ENCODE measurements around the gene HTR3A. TPM values are rescaled to one million over a fixed set of nuclear protein-coding genes. Genes with fewer than 3 reads are reported as not detected.

The HTR3A gene
- total RNA-seq, 1 experiment from 2014 or later: 0.21 TPM

DNA sequence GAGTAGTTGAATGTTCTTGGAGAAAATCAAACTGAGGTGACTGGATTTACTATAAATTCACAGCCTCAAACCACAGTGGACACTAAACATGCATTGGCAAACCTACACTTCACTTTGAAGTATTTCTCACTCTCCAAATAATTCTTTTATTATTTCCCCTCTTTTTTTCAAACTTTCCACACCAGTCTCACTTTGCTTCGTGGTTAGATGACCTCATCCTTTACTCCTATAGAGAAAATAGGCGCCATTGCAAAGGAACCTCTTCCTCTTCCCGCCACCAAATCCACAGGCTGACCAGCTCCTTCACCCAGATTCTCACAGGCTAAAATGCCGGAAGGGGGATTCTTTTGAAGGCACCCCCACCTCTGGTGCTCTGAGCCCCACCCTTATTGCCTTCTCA lies 33.4 kb downstream of the HTR3A start:
- POLR2A ChIA-PET: interaction anchor here (0.6 kb wide), 1 partner anchor 136 kb away, joined by 5 read pairs; no protein-coding TSS in a partner anchor
- no TSS peak for BruUV-seq (replicated peaks)
- no peak overlapping the region for H3K27ac ChIP-seq (ENCODE audit: low read length)
- DNase-seq (ENCODE audit: low read depth, low spot score) (no peak), ATAC-seq (no peak)
- no peaks in the 10 kb centered on the region for H3K36me3 ChIP-seq (ENCODE audit: control insufficient read depth, insufficient read depth, low read length)
- no peak overlapping the region for H3K4me3 ChIP-seq (ENCODE audit: low read depth in 2 of 2, low read length in 2 of 2)
- no peaks in the 10 kb centered on the region for H3K4me1 ChIP-seq (ENCODE audit: control insufficient read depth, insufficient read depth, low read length)
- in situ Hi-C loops (cut with HindIII; ENCODE audit: low pct_unique_long_range_greater_than_20kb, low sequenced_read_pairs): no loop called here
- H3K9me3 ChIP-seq (ENCODE audit: control insufficient read depth, insufficient read depth, low read depth, low read length): no peaks in the 10 kb centered on the region
- 0 out of 2 replicates have a peak, but pooled peaks cover 4% of the 10 kb centered on the region for H3K27me3 ChIP-seq (ENCODE audit: control insufficient read depth, insufficient read depth, low read length)
- CTCF ChIA-PET: no interaction called here
- no peak for TF ChIP-seq POLR2AphosphoS5 (IDR thresholded peaks at IDR 0.05; ENCODE audit: low read depth, low read length)
- TF ChIP-seq, protein P1, sequence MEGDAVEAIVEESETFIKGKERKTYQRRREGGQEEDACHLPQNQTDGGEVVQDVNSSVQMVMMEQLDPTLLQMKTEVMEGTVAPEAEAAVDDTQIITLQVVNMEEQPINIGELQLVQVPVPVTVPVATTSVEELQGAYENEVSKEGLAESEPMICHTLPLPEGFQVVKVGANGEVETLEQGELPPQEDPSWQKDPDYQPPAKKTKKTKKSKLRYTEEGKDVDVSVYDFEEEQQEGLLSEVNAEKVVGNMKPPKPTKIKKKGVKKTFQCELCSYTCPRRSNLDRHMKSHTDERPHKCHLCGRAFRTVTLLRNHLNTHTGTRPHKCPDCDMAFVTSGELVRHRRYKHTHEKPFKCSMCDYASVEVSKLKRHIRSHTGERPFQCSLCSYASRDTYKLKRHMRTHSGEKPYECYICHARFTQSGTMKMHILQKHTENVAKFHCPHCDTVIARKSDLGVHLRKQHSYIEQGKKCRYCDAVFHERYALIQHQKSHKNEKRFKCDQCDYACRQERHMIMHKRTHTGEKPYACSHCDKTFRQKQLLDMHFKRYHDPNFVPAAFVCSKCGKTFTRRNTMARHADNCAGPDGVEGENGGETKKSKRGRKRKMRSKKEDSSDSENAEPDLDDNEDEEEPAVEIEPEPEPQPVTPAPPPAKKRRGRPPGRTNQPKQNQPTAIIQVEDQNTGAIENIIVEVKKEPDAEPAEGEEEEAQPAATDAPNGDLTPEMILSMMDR (IDR thresholded peaks at IDR 0.05): no peak
- TF ChIP-seq TCF7L2 (IDR thresholded peaks at IDR 0.05; ENCODE audit: low read depth, low read length): no peak
- TF ChIP-seq, protein P2, sequence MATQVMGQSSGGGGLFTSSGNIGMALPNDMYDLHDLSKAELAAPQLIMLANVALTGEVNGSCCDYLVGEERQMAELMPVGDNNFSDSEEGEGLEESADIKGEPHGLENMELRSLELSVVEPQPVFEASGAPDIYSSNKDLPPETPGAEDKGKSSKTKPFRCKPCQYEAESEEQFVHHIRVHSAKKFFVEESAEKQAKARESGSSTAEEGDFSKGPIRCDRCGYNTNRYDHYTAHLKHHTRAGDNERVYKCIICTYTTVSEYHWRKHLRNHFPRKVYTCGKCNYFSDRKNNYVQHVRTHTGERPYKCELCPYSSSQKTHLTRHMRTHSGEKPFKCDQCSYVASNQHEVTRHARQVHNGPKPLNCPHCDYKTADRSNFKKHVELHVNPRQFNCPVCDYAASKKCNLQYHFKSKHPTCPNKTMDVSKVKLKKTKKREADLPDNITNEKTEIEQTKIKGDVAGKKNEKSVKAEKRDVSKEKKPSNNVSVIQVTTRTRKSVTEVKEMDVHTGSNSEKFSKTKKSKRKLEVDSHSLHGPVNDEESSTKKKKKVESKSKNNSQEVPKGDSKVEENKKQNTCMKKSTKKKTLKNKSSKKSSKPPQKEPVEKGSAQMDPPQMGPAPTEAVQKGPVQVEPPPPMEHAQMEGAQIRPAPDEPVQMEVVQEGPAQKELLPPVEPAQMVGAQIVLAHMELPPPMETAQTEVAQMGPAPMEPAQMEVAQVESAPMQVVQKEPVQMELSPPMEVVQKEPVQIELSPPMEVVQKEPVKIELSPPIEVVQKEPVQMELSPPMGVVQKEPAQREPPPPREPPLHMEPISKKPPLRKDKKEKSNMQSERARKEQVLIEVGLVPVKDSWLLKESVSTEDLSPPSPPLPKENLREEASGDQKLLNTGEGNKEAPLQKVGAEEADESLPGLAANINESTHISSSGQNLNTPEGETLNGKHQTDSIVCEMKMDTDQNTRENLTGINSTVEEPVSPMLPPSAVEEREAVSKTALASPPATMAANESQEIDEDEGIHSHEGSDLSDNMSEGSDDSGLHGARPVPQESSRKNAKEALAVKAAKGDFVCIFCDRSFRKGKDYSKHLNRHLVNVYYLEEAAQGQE (IDR thresholded peaks at IDR 0.05; ENCODE audit: insufficient read depth in 1 of 2, low read depth in 2 of 2, low read length in 1 of 2): no peak
- TF ChIP-seq SIN3A (IDR thresholded peaks at IDR 0.05; ENCODE audit: borderline replicate concordance, insufficient read depth, low read depth, low read length): no peak
- intact Hi-C loops (cut with micrococcal nuclease; ENCODE audit: unreplicated experiment): no loop called here

DNA sequence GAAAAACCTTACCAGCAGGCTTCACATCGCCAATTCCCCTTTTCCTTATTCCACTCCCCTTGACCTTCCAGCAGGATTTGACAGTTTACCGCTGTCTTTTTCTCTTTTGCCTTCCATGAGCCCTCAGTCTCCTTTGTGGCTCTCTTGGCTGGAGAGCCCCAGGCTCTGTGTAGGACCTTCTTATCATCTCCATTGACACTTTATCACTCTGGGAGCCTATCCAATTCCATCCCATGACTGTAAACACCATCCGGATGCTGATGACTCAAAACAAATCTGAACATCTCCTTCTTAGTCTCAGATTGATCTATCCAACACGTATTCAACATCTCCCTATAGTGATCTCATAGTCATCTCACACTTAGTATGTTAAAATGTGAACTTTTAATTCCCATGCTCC lies 36.0 kb downstream of the HTR3A start:
- no peak overlapping the region for H3K27ac ChIP-seq (ENCODE audit: low read length)
- H3K4me1 ChIP-seq (ENCODE audit: control insufficient read depth, insufficient read depth, low read length): no peaks in the 10 kb centered on the region
- BruUV-seq (replicated peaks): no TSS peak
- H3K9me3 ChIP-seq (ENCODE audit: control insufficient read depth, insufficient read depth, low read depth, low read length): no peaks in the 10 kb centered on the region
- H3K36me3 ChIP-seq (ENCODE audit: control insufficient read depth, insufficient read depth, low read length): no peaks in the 10 kb centered on the region
- TF ChIP-seq POLR2AphosphoS5 (IDR thresholded peaks at IDR 0.05; ENCODE audit: low read depth, low read length): no peak
- TF ChIP-seq, protein P2 (IDR thresholded peaks at IDR 0.05; ENCODE audit: insufficient read depth in 1 of 2, low read depth in 2 of 2, low read length in 1 of 2): no peak
- no peak for TF ChIP-seq TCF7L2 (IDR thresholded peaks at IDR 0.05; ENCODE audit: low read depth, low read length)
- TF ChIP-seq, protein P1 (IDR thresholded peaks at IDR 0.05): no peak
- TF ChIP-seq SIN3A (IDR thresholded peaks at IDR 0.05; ENCODE audit: borderline replicate concordance, insufficient read depth, low read depth, low read length): no peak
- CTCF ChIA-PET: no interaction called here
- DNase-seq (ENCODE audit: low read depth, low spot score) (no peak), ATAC-seq (no peak)
- no peak overlapping the region for H3K4me3 ChIP-seq (ENCODE audit: low read depth in 2 of 2, low read length in 2 of 2)
- intact Hi-C loops (cut with micrococcal nuclease; ENCODE audit: unreplicated experiment) (no loop called here), in situ Hi-C loops (cut with HindIII; ENCODE audit: low pct_unique_long_range_greater_than_20kb, low sequenced_read_pairs) (no loop called here)
- POLR2A ChIA-PET: no interaction called here
- H3K27me3 ChIP-seq (ENCODE audit: control insufficient read depth, insufficient read depth, low read length): 0 out of 2 replicates have a peak, but pooled peaks cover 4% of the 10 kb centered on the region

Measured in Panc1 (cell line).